GM12891 (cell line): ENCODE results near the gene PFKFB2.

Source experiments
- POLR2A ChIP-seq: IDR thresholded peaks from 2 replicates; pipeline ENCODE4 v1.6.1; 2011; ENCODE audit warnings: low read depth, low read length, control low read depth
- POLR2AphosphoS5 ChIP-seq: IDR thresholded peaks from 2 replicates; pipeline ENCODE4 v1.6.1; 2011; ENCODE audit warnings: low read depth, low read length, control low read depth
- SPI1 ChIP-seq: IDR thresholded peaks from 2 replicates; pipeline ENCODE4 v1.6.1; 2011; ENCODE audit warnings: low read depth, low read length, control low read depth
- TAF1 ChIP-seq: IDR thresholded peaks from 2 replicates; pipeline ENCODE4 v1.6.1; 2011; ENCODE audit warnings: low read depth, low read length, control low read depth

DNA sequence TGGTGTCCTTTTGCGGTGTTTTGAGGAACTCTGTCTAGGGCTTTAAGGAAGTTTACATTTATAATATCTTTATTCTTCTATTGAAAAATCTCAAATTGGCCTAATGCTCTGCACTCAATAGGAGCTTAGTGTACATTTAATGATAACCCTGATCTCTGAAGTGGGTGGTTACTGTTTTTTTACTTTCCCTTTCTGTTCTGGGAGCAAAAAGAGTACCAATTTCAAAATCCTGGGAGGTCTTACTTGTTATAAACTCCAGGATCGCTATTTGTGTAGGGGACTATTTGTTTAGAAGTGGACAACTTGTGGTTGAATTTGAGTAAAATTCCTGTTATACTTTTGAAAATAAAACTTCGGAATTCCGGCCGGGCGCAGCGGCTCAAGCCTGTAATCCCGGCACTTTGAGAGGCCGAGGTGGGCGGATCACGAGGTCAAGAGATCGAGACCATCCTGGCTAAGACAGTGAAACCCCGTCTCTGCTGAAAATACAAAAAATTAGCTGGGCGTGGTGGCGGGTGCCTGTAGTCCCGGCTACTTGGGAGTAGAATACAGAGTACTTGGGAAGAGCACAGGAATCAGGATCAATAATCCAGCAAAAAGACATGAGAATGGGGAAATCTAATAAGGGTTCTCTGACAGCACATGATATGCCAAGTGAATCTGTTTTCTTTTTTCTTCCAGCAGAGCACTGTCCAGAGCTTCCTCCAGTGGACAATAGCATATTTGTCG, 36.7 kb downstream of the PFKFB2 start:
- no peak for TF ChIP-seq POLR2AphosphoS5
- TF ChIP-seq TAF1: no peak
- TF ChIP-seq SPI1: no peak
- TF ChIP-seq POLR2A: no peak
